HG03565 (cell line): ENCODE data around the gene BLVRA.
"Not testable (repeated sequence)": the region's sequence is repeated elsewhere in the genome, so short reads cannot be mapped to it uniquely, and the experiment has no call there.

Experiments
- ATAC-seq: cut with Tn5 transposase; IDR thresholded peaks from one replicate; pipeline ENCODE4 v1.9.1; 2021; ENCODE audit warnings: mild to moderate bottlenecking, moderate library complexity; ENCODE audit not compliant: unreplicated experiment

Gene BLVRA

DNA sequence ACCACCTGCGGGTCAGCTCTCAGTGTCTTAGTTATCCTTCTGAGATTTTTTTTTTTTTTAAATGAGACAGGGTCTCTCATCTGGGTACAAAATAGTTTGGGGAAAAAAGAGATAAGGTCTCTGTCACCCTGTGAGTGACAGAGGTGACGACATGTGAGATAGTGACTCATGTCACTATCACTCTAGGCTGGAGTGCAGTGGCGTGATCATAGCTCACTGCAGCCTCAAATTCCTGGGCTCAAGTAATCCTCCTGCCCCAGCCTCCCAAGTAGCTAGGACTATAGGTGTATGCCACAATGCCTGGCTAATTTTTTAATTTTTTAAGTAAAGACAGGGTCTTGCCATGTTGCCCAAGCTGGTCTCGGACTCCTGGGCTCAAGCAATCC is 10.4 kb downstream of the BLVRA start:
- ATAC-seq, result no peak

DNA sequence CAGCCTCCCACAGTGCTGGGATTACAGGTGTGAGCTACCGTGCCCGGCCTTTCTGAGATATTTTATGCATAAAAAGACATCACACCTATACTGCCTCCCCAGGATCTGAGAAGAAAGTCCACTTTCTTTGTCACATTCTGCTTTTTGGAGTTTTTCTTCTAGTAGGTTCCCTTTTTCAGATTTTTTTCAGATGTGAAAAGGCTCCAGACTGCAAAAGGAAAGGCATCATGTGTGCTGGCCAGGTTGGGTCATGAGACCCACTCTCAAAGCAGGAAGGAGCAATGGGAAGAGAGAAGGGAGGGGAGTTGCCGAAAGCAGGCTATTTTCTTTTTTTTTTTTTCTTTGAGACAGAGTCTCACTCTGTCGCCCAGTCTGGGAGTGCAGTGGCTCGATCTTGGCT is 10.8 kb downstream of the BLVRA start:
- no peak for ATAC-seq

DNA sequence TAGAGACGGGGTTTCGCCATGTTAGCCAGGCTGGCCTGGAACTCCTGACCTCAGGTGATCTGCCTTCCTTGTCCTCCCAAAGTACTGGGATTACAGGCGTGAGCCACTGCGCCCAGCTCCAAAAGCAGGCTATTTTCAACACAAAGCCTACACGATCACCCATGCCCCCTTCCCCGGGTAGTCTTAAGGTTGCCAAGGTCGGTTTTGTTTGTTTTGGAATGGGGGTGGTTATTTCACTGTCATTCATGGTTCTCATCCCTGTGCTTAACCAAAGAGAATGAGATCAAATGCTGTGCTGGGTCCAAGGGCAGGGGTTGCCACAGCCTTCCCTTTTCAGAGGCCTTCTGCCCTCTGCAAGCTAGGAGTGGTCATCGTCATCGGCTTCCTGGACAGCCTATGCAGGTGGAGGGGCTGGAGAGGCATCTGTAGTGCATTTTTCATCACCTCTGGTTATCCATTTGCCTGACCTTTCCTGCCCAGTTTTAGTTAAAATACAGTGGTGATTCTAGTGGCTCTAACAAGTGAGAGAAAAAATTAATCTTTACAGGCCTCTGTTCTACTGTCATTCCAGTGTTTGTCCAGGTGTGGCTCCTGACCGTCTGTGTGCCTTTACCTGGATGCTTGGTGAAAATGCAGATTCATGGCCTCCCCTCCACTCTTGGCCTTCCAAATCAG is 11.4 kb downstream of the BLVRA start:
- ATAC-seq, result no peak

DNA sequence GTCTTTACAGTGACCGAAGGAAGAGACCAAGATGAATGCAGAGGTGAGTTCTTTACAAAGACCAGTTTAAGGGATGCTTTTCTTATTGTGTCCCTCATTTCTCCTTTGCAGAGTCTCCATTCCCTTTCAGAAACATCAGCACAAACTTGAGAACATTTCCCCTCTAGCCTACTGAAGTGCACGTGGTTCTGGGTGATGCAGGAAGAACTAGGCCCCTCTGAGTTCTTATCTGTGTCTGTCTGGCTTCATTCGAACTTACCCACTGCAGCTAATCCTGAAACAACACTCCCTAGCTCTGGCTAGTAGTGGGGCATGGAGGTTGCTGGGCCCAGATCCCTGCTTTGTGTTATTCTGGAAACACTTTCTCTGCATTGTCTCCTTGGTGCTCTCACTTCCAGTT is 12.6 kb downstream of the BLVRA start:
- ATAC-seq, result no peak

DNA sequence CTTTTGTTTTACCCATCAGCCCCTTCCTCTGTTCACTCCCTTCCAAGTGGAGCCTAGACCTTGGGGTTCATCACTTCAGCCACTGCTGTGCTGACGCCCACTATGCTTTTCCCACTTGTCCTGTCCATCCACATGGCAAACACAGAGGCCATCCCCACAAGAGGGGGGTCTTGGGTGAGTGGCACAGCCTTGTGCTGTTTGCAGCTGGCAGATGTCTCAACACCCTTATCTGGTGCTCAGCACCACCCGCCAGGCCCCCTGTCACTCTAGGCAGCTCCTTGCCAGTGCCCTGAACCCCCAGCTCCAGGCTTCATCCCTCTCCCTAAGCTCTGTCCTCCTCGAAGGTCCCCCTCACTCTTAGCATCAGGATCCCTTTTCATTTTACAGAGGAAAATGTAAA is 13.1 kb downstream of the BLVRA start:
- ATAC-seq, result no peak

DNA sequence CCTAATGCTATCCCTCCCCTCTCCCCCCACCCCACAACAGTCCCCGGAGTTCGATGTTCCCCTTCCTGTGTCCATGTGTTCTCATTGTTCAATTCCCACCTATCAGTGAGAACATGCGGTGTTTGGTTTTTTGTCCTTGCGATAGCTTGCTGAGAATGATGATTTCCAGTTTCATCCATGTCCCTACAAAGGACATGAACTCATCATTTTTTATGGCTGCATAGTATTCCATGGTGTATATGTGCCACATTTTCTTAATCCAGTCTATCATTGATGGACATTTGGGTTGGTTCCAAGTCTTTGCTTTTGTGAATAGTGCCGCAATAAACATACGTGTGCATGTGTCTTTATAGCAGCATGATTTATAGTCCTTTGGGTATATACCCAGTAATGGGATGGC is 14.8 kb downstream of the BLVRA start:
- ATAC-seq, result not testable (repeated sequence)

DNA sequence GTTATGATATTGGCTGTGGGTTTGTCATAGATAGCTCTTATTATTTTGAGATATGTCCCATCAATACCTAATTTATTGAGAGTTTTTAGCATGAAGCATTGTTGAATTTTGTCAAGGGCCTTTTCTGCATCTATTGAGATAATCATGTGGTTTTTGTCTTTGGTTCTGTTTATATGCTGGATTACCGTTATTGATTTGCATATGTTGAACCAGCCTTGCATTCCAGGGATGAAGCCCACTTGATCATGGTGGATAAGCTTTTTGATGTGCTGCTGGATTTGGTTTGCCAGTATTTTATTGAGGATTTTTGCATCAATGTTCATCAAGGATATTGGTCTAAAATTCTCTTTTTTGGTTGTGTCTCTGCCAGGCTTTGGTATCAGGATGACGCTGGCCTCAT is 16.8 kb downstream of the BLVRA start:
- ATAC-seq, result not testable (repeated sequence)

DNA sequence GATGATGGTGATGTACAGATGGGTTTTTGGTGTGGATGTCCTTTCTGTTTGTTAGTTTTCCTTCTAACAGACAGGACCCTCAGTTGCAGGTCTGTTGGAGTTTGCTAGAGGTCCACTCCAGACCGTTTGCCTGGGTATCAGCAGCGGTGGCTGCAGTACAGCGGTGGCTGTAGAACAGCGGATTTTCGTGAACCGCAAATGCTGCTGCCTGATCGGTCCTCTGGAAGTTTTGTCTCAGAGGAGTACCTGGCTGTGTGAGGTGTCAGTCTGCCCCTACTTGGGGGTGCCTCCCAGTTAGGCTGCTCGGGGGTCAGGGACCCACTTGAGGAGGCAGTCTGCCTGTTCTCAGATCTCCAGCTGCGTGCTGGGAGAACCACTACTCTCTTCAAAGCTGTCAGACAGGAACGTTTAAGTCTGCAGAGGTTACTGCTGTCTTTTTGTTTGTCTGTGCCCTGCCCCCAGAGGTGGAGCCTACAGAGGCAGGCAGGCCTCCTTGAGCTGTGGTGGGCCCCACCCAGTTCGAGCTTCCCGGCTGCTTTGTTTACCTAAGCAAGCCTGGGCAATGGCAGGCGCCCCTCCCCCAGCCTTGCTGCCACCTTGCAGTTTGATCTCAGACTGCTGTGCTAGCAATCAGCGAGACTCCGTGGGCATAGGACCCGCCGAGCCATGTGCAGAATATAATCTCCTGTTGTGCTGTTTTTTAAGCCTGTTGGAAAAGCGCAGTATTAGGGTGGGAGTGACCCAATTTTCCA is 20.0 kb downstream of the BLVRA start:
- not testable (repeated sequence) for ATAC-seq

DNA sequence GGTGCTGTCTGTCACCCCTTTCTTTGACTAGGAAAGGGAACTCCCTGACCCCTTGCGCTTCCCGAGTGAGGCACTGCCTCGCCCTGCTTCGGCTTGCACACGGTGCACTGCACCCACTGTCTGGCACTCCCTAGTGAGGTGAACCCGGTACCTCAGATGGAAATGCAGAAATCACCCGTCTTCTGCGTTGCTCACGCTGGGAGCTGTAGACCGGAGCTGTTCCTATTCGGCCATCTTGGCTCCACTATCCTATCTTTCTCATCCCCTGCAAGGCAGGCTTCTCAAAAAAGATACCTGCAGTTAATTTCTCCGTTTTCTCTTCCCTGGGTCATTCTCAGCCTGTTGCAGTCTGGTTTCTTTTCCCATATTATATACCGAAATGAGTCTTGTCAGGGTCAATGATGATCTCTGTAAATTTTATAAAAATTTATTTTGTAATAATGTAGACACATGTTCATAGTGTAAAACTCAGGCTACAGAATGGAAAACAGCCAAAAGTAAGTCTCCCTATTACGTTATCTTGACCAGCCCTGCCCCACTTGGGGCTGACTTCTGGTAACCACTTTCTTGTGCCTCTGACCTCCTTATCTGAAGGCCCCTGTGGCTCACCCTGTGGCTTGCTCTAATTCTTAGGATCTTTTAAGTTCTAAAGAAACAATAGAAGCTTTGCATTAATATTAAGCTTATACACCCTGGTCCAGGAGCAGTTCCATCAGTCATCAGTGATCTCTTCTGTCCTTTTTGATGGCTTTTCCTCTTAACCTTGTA is 20.7 kb downstream of the BLVRA start:
- ATAC-seq, result no peak

DNA sequence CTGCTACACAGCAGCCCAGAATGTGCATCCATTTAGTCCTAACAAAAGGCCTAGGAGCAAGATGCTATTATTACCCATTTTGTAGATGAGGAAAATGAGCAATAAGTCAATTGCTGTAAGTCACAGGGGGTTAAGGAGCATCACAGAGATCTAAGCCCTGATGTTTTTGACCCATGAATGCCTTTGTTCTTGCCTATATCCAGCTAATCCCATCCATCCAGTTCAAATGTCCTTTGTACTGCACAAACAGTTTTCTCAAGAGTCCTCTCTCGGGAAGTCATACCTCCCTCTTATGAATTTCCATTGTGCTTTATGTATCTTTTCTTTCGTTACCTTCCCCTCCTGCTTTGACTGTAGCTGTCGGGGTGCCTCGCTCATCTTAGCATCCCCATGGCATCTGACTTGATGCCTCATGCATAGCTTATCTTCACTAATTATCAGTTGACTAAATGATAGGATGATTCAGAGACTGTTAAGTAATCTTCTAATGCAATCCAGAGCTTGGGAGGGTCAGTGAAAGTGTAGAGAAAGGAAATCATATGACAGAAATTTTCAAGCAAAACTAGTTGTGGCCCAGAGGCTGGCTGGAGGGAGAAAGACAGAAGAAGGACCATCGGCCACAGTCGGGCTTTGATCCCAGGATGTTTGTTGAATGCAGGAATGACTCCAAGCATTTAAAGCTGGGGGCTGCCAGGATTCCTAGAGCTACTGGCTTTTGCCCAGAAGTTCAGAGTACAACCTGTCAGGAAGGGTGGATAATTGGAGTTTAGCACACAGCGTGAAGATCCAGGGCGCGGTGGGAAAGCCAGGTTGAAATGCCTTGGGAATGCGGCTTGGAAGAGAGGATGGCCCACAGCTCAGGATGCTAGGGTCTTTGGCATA is 23.5 kb downstream of the BLVRA start:
- ATAC-seq, result no peak

DNA sequence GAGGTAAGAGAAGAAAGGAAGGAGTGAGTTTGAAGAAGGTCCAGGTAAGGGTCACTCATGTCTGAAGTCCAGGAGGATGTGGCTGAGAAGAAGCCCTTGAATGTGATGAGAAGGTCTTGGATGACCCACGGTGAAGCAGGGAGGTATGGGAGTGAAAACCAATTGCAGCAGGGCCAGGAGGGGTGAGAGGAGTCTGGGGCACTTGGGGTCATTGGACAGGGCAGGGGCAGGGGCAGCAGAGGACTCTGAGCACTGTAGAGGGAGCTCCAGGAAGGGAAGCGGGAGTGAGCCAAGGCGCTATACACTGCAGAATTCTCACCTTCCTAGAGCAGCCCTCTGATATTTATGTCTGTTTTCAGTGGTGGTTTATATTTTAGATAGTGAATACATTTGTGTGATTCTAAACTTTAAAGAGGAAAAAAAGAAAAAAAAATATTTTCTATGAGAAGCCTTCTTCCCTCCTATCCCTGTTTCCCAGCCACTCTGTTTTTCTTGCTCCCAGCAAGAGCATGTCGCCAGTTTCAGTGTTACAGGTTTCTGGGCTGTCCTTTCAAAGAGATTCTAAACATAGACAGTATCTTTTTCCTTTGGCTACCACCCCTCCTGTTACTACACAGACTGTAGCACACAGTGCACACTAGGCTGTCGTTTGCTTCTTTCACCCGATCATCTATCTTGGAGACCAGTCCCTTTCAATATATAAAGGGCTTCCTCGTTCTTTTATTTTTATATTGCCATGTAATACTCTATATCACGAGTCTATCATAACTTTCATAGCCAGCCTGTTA is 24.5 kb downstream of the BLVRA start:
- no peak for ATAC-seq

DNA sequence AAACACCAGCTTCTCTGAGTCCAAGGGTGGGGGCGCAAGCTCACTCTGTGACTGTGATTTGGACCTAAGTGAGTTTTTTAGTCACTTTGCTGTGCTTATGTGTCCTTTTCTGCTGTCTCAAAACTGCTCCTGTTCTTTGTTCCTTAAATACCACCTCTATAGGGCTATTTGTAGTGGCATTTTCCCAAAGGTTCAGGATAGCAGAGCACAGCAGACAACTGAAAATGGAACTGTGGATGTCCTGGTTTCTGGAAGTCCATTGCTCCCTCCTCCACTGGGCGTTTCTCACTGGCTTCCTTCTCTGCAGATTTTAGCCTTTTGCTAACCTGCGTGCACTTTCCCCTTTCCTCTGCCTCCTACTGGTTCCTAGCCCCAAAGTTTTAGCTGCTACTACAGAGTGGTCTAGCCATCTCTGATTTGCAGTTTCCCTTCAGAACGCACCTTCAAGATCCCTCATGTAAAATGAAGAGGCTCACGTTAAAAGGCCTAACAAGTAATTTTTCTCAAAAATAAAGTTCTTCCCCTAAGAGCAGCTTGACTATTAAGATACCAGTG is 25.6 kb downstream of the BLVRA start:
- ATAC-seq, result peak; percentile 14

DNA sequence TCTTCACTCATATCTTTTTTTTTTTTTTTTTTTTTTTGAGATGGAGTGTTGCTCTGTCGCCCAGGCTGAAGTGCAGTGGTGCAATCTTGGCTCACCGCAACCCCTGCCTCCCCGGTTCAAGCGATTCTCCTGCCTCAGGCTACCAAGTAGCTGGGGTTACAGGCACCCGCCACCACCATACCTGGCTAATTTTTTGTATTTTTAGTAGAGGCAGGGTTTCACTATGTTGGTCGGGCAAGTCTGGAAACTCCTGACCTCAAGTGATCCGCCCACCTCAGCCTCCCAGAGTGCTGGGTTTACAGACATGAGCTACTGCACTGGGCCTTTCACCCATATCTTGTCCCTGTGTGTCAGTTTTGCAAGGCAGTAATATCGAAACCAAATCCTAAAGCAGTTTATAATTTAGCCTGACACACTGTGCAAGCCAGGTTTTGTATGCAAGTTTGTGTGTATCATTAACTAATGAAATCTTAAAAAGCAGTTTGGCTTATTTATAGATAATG is 26.2 kb downstream of the BLVRA start:
- peak; percentile 93 for ATAC-seq

DNA sequence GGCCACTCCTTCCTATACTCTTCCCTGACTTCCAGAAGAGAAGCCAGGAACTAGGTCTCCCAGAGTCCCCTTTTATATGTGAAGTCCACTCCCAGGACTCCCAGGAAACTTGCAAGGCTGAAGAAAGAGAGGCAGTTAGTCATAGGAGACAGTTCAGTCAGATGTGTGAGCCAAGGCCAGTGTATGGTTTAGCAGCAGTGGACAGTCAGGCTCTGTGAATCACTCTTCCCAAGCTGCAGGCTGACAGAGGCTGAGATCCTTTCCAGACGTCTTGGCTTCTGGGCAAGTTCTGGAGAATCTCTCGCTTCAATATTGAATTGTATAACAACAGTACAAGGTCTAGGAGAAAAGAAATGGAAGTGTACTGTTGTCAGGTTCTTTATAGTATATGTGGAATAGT is 26.9 kb downstream of the BLVRA start:
- no peak for ATAC-seq

DNA sequence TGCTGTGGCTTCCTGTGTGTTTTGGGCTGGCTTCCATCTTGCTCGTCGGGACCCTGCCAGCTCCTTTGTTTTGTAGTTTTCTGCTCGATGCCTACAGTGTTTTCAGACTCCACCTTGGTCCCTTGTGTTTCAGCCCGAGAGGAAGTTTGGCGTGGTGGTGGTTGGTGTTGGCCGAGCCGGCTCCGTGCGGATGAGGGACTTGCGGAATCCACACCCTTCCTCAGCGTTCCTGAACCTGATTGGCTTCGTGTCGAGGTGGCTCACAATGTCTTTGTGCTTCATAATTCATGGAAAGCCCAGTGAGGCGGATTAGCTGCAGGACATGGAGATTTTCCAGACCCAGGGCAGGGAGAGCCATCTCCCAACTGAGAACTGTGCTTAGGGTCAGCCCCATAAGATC is 29.3 kb downstream of the BLVRA start:
- ATAC-seq, result no peak

DNA sequence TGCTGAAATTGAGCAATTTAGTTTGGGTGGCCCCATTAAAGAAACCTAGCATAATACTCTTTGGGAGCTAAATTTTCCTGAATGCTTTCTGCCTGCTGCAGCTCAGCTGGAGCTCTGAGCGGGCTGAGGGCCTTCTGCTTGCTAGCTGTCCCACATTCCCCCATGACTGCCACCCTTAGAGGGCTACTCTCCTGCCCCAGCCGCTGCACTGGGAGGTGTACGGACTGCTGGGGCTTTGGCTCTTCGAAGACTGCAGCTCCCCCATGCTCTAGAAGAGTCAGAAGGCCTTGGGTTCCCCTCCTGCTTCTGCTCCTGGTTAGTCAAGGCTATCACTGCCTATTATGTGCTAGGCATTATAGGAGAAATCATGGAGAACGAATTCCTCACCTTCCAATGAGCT is 31.5 kb downstream of the BLVRA start:
- no peak for ATAC-seq

DNA sequence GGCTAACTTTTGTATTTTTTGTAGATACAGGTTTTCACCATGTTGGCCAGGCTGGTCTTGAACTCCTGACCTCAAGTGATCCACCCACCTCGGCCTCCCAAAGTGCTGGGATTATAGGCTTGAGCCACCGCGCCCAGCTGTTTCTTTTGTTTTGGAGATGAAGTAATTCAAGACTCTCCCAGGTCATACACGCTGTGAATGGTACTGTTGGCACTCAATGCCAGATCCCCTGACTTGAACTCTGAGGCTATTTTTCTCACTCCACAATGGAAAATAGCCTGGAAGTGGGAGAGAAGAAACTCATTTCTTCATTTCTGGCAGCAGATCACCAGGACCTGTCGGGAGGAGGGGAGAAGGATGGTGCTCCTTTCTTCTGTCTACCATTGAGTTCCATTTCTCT is 32.4 kb downstream of the BLVRA start:
- ATAC-seq, result no peak

DNA sequence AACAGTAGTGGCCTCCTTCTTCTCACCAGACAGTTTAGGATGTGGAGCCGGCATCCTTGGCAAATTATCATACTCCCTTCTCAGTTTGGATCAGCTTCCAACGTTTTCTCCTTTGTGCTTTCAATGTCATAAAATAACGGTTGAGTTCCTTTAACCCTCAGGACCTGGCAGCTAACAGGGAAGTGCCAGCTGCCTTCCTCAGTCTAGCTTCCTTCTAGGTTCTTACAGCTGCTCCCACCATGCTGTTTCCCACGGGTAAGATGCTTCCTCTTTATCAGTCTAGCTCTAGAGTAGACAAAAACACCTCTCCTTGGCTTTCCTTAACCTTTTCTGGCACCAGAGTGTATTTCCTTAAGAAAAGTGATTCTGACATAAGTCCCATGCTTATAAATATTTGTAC is 33.2 kb downstream of the BLVRA start:
- ATAC-seq, result no peak

DNA sequence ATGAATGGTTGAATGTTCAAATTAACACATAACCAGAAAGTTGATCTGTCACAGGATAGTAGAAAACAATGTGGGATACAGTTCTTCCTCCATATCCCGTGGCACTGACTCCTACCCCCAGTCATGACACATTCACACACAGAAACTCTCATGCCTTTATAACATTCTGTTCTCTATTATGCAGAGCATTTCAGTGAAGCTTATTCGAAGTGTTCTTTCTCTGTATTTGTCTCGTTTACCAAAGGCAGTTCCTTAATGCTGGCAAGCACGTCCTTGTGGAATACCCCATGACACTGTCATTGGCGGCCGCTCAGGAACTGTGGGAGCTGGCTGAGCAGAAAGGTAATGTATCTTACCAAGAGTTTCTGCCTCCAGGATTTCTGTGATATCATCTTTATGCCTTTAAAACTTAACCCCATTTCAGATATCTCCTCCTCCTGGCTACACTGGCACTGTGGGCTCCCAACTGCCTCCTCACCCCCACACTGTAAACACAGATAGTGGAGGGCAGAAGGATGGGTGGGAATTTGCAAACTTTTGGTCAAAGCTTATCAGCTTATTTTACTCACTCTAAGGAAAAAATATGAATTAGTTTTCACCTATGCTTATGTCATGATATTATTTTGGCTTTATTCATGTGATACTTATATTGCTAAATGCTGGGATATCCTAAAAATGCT is 34.1 kb downstream of the BLVRA start:
- ATAC-seq, result no peak
